PC-3 (cell line): ENCODE results near the gene FAM168A. TPM values are rescaled to one million over a fixed set of nuclear protein-coding genes. Genes with fewer than 3 reads are reported as not detected.

Experiments used
- ATAC-seq: fragments of 200-7000 bp; cut with Tn5 transposase; 2 replicates; pipeline ENCODE4 v1.9.1; 2020; ENCODE audit warnings: mild to moderate bottlenecking, moderate library complexity
- BruUV-seq: library from RNA; stranded (reverse); fragments of 400-500 nt; replicated peaks from 2 replicates; lab custom pipeline; 2021; lab: Mats Ljungman, UMichigan
- CTCF ChIA-PET: fragments of 300-600 bp; sonication (Branson Sonifier 250); formaldehyde crosslinking; loops from one replicate; lab custom pipeline; 2022; ENCODE audit warnings: antibody characterized with exemption; lab: Charles Lee
- POLR2A ChIA-PET: fragments of 300-600 bp; sonication (Branson Sonifier 250); formaldehyde crosslinking; loops from one replicate; lab custom pipeline; 2022; ENCODE audit warnings: antibody characterized with exemption; ENCODE audit not compliant: unreplicated experiment; lab: Charles Lee
- DNase-seq: peaks from one replicate; pipeline ENCODE4 v3.0.0-alpha.2; 2015
- H2AFZ ChIP-seq: fragments of 300-600 bp; sonication (generic); 2 replicates; pipeline ENCODE4 v1.6.0; 2016; ENCODE audit warnings: antibody characterized with exemption, low read length
- H3F3A ChIP-seq: fragments of 300-600 bp; sonication (generic); one replicate; pipeline ENCODE4 v1.6.0; 2017; ENCODE audit warnings: antibody characterized with exemption, low read length, control low read depth, mild to moderate bottlenecking; ENCODE audit not compliant: unreplicated experiment
- H3K27ac ChIP-seq: fragments of 300-600 bp; sonication (generic); 2 replicates; pipeline ENCODE4 v1.5.1; 2016; ENCODE audit warnings: mild to moderate bottlenecking, low read length
- H3K27me3 ChIP-seq: fragments of 300-600 bp; sonication (generic); 2 replicates; pipeline ENCODE4 v1.6.1; 2016; ENCODE audit warnings: low read length, mixed read lengths
- H3K36me3 ChIP-seq: fragments of 300-600 bp; sonication (generic); 2 replicates; pipeline ENCODE4 v1.6.1; 2016; ENCODE audit warnings: low read depth, mixed run types, low read length, mixed read lengths
- H3K4me1 ChIP-seq: fragments of 300-600 bp; sonication (generic); 2 replicates; pipeline ENCODE4 v1.5.1; 2016; ENCODE audit warnings: low read length; ENCODE audit not compliant: insufficient read depth
- H3K4me2 ChIP-seq: fragments of 300-600 bp; sonication (generic); 2 replicates; pipeline ENCODE4 v1.6.0; 2016; ENCODE audit warnings: low read length
- H3K4me3 ChIP-seq: fragments of 300-600 bp; sonication (generic); 2 replicates; pipeline ENCODE4 v1.5.1; 2016; ENCODE audit warnings: mild to moderate bottlenecking, low read length, mixed read lengths
- H3K79me2 ChIP-seq: fragments of 300-600 bp; sonication (generic); 2 replicates; pipeline ENCODE4 v1.6.1; 2017; ENCODE audit warnings: low read length, mixed read lengths
- H3K9ac ChIP-seq: fragments of 300-600 bp; sonication (generic); 2 replicates; pipeline ENCODE4 v1.6.0; 2016; ENCODE audit warnings: mild to moderate bottlenecking, low read length
- H3K9me2 ChIP-seq: fragments of 300-600 bp; sonication (generic); replicated peaks from 2 replicates; pipeline ENCODE4 v1.6.1; 2016; ENCODE audit warnings: mixed run types, low read length, mixed read lengths
- H3K9me3 ChIP-seq: fragments of 300-600 bp; sonication (generic); 2 replicates; pipeline ENCODE4 v1.6.1; 2016; ENCODE audit warnings: low read length, mixed read lengths
- H4K20me1 ChIP-seq: fragments of 300-600 bp; sonication (generic); 2 replicates; pipeline ENCODE4 v1.6.1; 2016; ENCODE audit warnings: low read length, mixed read lengths
- CTCF ChIP-seq: fragments of 300-600 bp; sonication (generic); conservative IDR thresholded peaks from 2 replicates; pipeline ENCODE4 v1.5.1; 2017; ENCODE audit warnings: antibody characterized with exemption, low read depth, mild to moderate bottlenecking, low read length
- EZH2 ChIP-seq: fragments of 300-600 bp; sonication (generic); IDR thresholded peaks from one replicate; pipeline ENCODE4 v1.6.1; 2017; ENCODE audit warnings: antibody characterized with exemption, mild to moderate bottlenecking, low read length; ENCODE audit not compliant: unreplicated experiment
- EZH2phosphoT487 ChIP-seq: fragments of 300-600 bp; sonication (generic); IDR thresholded peaks from 2 replicates; pipeline ENCODE4 v1.6.1; 2018; ENCODE audit warnings: mild to moderate bottlenecking, antibody characterized with exemption, low read length, borderline replicate concordance
- intact Hi-C: fragments of 100-400 bp; cut with micrococcal nuclease; formaldehyde crosslinking; loops from 2 replicates; pipeline ENCODE4 v1.9.0; 2023
- total RNA-seq: library from RNA; depleted of rRNA; stranded (reverse); fragments of >200 nt; gene quantifications from 2 replicates; pipeline ENCODE4 v1.2.3, GENCODE V29; 2014

FAM168A gene
- total RNA-seq, 1 experiment from 2014 or later = 24.5 TPM

GRCh38 chr11:73508243-73509176, 89.4 kb downstream of the FAM168A start:
- H3K4me1 ChIP-seq = peaks cover 13% of the 10 kb centered on the region
- H3K9me2 ChIP-seq = no peaks in the 10 kb centered on the region
- H3F3A ChIP-seq = no peaks in the 10 kb centered on the region
- no TSS peak for BruUV-seq
- H3K27ac ChIP-seq = peak overlapping the region; percentile 64
- no peak for TF ChIP-seq CTCF
- TF ChIP-seq EZH2phosphoT487 = no peak
- H3K27me3 ChIP-seq = no peaks in the 10 kb centered on the region
- POLR2A ChIA-PET = no interaction called here
- peak overlapping the region; percentile 11; the same call in 1 of the 2 replicates for H3K4me2 ChIP-seq
- no peaks in the 10 kb centered on the region for H3K79me2 ChIP-seq
- H3K9ac ChIP-seq = peak overlapping the region; percentile 24; the same call in 1 of the 2 replicates
- ATAC-seq = no peak; the same call in 1 of the 2 replicates
- CTCF ChIA-PET = no interaction called here
- DNase-seq = no peak
- no peaks in the 10 kb centered on the region for H3K9me3 ChIP-seq
- H4K20me1 ChIP-seq = no peaks in the 10 kb centered on the region
- intact Hi-C loops = no loop called here
- no peaks in the 10 kb centered on the region for H3K36me3 ChIP-seq
- no peak overlapping the region for H3K4me3 ChIP-seq
- H2AFZ ChIP-seq = no peak overlapping the region

- peaks cover 10% of the 10 kb centered on the region for H3K4me1 ChIP-seq
- CTCF ChIA-PET = no interaction called here
- no TSS peak for BruUV-seq
Measured at GRCh38 chr11:73507086-73507485, 90.8 kb downstream of the FAM168A start.

More at GRCh38 chr11:73507086-73507485, 90.8 kb downstream of the FAM168A start:
- no peaks in the 10 kb centered on the region for H4K20me1 ChIP-seq
- H3K36me3 ChIP-seq = no peaks in the 10 kb centered on the region
- H3K79me2 ChIP-seq = no peaks in the 10 kb centered on the region; the same call in 1 of the 2 replicates
- intact Hi-C loops = no loop called here
- no peak overlapping the region for H3K4me3 ChIP-seq
- TF ChIP-seq CTCF = no peak
- TF ChIP-seq EZH2phosphoT487 = no peak
- no peak for TF ChIP-seq EZH2
- H3K27me3 ChIP-seq = no peaks in the 10 kb centered on the region
- no peaks in the 10 kb centered on the region for H3F3A ChIP-seq
- POLR2A ChIA-PET = no interaction called here
- H3K9me3 ChIP-seq = no peaks in the 10 kb centered on the region
- no peak overlapping the region for H3K27ac ChIP-seq
- no peaks in the 10 kb centered on the region for H3K9me2 ChIP-seq
- no peak overlapping the region for H3K4me2 ChIP-seq
- DNase-seq (no peak), ATAC-seq (peak; percentile 27; the same call in 1 of the 2 replicates)
- no peak overlapping the region for H3K9ac ChIP-seq
- no peak overlapping the region for H2AFZ ChIP-seq
